Heart left ventricle (tissue), 13 donors: ENCODE data around the gene TRPV6.
A peak's percentile ranks its signal among the peaks of the same experiment; 100 is the strongest.

Experiments used
- CTCF ChIP-seq, 12 donors: fragments of 200-600 bp; sonication (generic) in 4 of 12; IDR thresholded peaks; one replicate each; pipeline versions ENCODE4 v1.5.0 to v1.8.0; 2018 to 2022; ENCODE audit warnings: antibody characterized with exemption in 12 of 12, mild to moderate bottlenecking in 5 of 12
- POLR2A ChIP-seq, 2 donors: fragments of 450-650 bp; IDR thresholded peaks; one replicate each; pipeline ENCODE4 v1.6.1; 2017; ENCODE audit warnings: antibody characterized with exemption in 2 of 2, mild to moderate bottlenecking in 2 of 2, moderate library complexity in 2 of 2
- donor health status: ischemic (EF 13 %, LVEDD 7.1; RV severe dilation, severe dysfunction).
- donor health status: DM: no; HTN: yes; CAD: no.
- donor health status: DM: no; HTN: no; CAD: no.
- donor health status: ischemic (EF 25% LVEDD 6.9; RV normal size, moderate dysfunction).
- donor health status: ischemic (EF 25% LVEDD 5.7; RV mildly dilated, moderate dysfunction).
- donor health status: ischemic (EF 35%, LVEDD 5.7; RV mildly dilated, moderate dysfunction).
- donor health status: nonischemic (EF 11% LVEDD 7.7; RV severe dilation, severe dysfunction).
- donor health status: DM: yes; HTN: yes; CAD: no.
- donor health status: PGD.
- donor health status: ischemic (EF 29% LVEDD 5.4; RV normal size, mild dysfunction).
- donor health status: nonischemic (EF 23%, LVEDD 6.1; RV moderate dilation, normal function).

DNA sequence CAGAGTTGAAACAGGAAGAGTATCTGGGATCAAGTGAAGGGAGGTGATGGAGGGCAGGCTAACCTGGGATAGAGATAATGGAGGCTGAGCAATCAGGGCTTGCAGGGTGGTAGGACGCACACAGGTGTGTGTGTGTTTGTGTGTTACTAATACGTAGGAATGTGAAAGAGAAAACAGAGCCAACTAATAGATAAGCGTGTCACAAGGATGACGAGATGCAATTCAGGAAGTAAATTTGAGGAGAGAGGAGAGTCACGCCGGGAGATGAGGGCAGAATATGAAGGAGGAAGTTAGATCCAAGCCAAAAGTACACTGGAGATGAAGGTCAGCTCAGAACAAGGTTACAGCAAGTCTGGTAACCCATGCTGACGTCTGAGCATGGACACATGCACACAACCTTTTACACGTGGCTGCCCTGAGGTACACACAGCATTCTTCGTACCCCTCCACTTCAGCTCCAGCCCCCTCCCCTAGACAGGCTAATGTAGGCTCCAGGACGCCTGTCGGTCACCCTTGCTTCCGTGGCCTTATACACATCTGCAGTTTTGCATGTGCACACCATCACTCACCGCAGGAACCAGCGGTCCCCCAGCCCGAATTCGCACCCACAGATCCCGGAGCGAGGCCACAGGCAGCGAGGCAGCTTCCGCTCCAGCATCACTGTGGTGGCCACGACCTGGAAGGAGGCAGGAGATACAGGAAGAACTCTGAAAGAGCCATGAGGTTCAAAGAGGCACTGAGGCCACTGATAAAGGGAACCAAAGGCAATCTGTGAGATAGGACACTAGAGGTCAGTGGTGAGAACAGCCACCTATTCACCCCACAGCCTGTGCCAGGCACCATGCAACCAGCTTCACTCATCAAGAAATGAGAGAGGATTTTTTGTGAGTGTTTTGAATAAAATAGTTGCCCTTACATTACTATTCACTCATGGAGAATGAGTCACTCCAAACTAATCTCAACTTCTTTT is 23.7 kb upstream of the TRPV6 start:
- peak in 3 of 12 donors; percentile 7 to 25 (median 11) for TF ChIP-seq CTCF (IDR thresholded peaks at IDR 0.05)
- no peak for TF ChIP-seq POLR2A (IDR thresholded peaks at IDR 0.05)
